Measurements from ENCODE around the gene TEDDM1.

DNA sequence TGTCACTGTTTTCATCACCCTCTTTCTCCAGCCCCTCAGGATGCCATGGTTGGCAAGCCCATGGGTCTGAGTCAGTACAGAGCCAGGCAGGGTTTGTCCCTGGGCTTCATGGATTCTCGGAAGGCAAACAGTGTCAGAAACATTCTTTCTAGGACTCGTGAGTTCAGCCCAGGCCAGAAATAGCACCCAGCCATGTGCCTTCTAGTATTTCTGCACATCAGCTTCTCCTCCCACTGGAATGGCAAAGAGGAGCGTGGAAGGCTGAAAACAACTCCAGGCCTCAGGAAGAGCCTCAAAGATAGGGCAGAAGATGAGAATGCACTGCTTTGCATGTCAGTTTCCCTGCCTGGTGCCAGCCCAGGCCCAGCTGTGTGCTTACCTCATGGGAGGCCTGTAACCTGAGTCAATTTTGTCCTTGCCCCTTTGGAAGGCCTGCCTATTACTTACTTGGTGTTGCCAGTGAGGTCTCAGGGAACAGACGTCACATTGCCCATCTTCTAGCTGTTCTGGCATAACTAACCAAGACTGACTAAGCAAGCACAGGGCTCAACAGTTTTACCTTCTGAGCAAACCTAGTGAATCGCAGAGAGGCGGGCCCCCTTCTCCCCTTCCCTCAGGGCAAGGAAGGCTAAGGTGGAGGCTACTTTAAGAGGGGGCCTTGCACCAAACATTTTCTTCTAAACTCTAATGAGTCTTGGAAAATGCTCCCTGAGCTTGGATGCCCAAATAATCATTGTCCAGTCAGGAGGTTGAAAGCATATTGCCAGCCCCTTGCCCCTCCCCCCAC lies 51.3 kb downstream of the TEDDM1 start:
- TF ChIP-seq POLR2A (IDR thresholded peaks at IDR 0.05) (no peak), POLR2AphosphoS5 (IDR thresholded peaks at IDR 0.05) (peak; percentile 47)
- TF ChIP-seq, protein P1, sequence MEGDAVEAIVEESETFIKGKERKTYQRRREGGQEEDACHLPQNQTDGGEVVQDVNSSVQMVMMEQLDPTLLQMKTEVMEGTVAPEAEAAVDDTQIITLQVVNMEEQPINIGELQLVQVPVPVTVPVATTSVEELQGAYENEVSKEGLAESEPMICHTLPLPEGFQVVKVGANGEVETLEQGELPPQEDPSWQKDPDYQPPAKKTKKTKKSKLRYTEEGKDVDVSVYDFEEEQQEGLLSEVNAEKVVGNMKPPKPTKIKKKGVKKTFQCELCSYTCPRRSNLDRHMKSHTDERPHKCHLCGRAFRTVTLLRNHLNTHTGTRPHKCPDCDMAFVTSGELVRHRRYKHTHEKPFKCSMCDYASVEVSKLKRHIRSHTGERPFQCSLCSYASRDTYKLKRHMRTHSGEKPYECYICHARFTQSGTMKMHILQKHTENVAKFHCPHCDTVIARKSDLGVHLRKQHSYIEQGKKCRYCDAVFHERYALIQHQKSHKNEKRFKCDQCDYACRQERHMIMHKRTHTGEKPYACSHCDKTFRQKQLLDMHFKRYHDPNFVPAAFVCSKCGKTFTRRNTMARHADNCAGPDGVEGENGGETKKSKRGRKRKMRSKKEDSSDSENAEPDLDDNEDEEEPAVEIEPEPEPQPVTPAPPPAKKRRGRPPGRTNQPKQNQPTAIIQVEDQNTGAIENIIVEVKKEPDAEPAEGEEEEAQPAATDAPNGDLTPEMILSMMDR (IDR thresholded peaks at IDR 0.05): no peak
